A673 (cell line): ENCODE results near the gene LHX1. TPM values are rescaled to one million over a fixed set of nuclear protein-coding genes. Genes with fewer than 3 reads are reported as not detected.

ENCODE experiments used
- BruUV-seq: library from RNA; stranded (reverse); fragments of 400-500 nt; replicated peaks from 2 replicates; lab custom pipeline; 2021; lab: Mats Ljungman, UMichigan
- CTCF ChIA-PET: fragments of 300-600 bp; sonication (Branson Sonifier 250); formaldehyde crosslinking; loops from one replicate; lab custom pipeline; 2022; ENCODE audit warnings: antibody characterized with exemption; lab: Charles Lee
- POLR2A ChIA-PET: fragments of 300-600 bp; sonication (Branson Sonifier 250); formaldehyde crosslinking; loops from one replicate; lab custom pipeline; 2022; ENCODE audit warnings: antibody characterized with exemption; ENCODE audit not compliant: low non-redundant PET; lab: Charles Lee
- DNase-seq: peaks from one replicate; pipeline ENCODE4 v3.0.0-alpha.2; 2015; ENCODE audit warnings: low spot score
- H3K27ac ChIP-seq: fragments of 200-600 bp; sonication (generic); 2 replicates; pipeline ENCODE4 v1.5.1; 2016; ENCODE audit warnings: mixed run types, low read depth, mild to moderate bottlenecking, mixed read lengths, antibody characterized with exemption, low read length; ENCODE audit not compliant: poor library complexity, severe bottlenecking
- H3K27me3 ChIP-seq: fragments of 200-600 bp; sonication (generic); replicated peaks from 2 replicates; pipeline ENCODE4 v1.6.1; 2017; ENCODE audit warnings: mixed run types, low read depth, mild to moderate bottlenecking, mixed read lengths, antibody characterized with exemption, low read length; ENCODE audit not compliant: insufficient read depth, poor library complexity
- H3K36me3 ChIP-seq: fragments of 200-600 bp; sonication (generic); 2 replicates; pipeline ENCODE4 v1.6.1; 2016; ENCODE audit warnings: mixed run types, mild to moderate bottlenecking, mixed read lengths, antibody characterized with exemption, low read length; ENCODE audit not compliant: insufficient read depth, poor library complexity, severe bottlenecking
- H3K4me1 ChIP-seq: fragments of 200-600 bp; sonication (generic); 2 replicates; pipeline ENCODE4 v1.6.1; 2017; ENCODE audit warnings: mixed run types, mild to moderate bottlenecking, mixed read lengths, antibody characterized with exemption, low read length; ENCODE audit not compliant: insufficient read depth, poor library complexity, severe bottlenecking
- H3K4me3 ChIP-seq: fragments of 200-600 bp; sonication (generic); 2 replicates; pipeline ENCODE4 v1.5.1; 2016; ENCODE audit warnings: low read depth, mixed run types, mild to moderate bottlenecking, mixed read lengths, low read length; ENCODE audit not compliant: poor library complexity, severe bottlenecking
- H3K9me3 ChIP-seq: fragments of 200-600 bp; sonication (generic); 2 replicates; pipeline ENCODE4 v1.6.1; 2016; ENCODE audit warnings: mixed run types, low read depth, mild to moderate bottlenecking, mixed read lengths, antibody characterized with exemption, low read length; ENCODE audit not compliant: poor library complexity, severe bottlenecking
- EZH2 ChIP-seq: fragments of 200-600 bp; sonication (generic); IDR thresholded peaks from 2 replicates; pipeline ENCODE4 v1.6.1; 2017; ENCODE audit warnings: borderline replicate concordance, low read depth, mild to moderate bottlenecking, mixed read lengths, antibody characterized with exemption, low read length; ENCODE audit not compliant: poor library complexity, severe bottlenecking
- intact Hi-C: fragments of 100-400 bp; cut with micrococcal nuclease; formaldehyde crosslinking; loops from one replicate; pipeline ENCODE4 v1.10.0; 2022; ENCODE audit not compliant: unreplicated experiment
- total RNA-seq: library from RNA; stranded (reverse); gene quantifications from 2 replicates; pipeline ENCODE4 v1.2.3, GENCODE V29; 2021
- TF ChIP-seq, protein P1 (sequence below): fragments of 300-800, 200-600 bp; sonication (generic); conservative IDR thresholded peaks from 2 replicates; pipeline ENCODE4 v1.5.1; 2017; ENCODE audit warnings: low read depth, mild to moderate bottlenecking, antibody characterized with exemption, low read length, moderate library complexity, mixed read lengths

LHX1 gene
- total RNA-seq, 1 experiment from 2014 or later, result not detected

DNA sequence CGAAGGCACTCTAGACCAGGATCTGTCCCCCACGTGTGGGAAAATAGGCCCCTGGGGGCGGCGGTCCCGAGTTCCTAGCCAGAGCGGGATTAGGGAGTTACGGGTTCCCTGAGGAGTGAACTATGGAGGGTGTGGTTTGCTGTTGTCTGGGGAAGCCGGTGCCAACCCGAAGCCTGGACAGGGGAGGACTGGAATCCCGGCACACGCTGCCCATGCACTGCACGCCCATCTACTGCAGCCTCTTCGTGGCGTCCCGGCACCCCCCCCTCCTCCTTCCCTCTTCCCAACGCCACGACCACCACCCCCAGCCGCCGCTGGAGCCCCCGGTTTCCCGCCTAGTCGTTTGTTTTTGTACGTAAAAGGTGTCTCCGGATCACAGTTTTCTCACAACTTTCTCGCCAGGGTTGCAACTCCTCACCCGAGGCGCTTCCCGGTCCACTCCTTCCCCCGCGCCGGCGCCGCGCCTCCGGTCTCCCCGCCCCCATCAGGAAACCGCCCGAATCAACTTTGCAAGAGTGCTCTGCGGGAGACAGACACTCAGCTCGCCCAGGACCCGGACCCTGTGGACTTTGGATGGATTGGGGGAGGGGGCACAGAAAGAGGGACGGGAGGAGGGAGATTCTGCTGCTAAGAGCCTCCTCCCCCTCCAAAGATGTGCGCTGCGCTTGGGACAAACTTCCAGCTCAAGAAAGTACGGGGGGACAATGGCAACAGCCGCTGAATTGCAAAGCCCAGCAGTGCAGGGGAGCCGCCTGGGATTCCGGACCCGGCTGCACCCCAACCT, 1.4 kb upstream of the LHX1 start:
- H3K27ac ChIP-seq, result no peak overlapping the region
- no peak for DNase-seq
- intact Hi-C loops, result no loop called here
- BruUV-seq, result no TSS peak
- CTCF ChIA-PET, result no interaction called here
- H3K36me3 ChIP-seq, result no peaks in the 10 kb centered on the region
- H3K4me1 ChIP-seq, result peaks cover 16% of the 10 kb centered on the region
- H3K27me3 ChIP-seq, result peaks cover 97% of the 10 kb centered on the region
- TF ChIP-seq, protein P1, sequence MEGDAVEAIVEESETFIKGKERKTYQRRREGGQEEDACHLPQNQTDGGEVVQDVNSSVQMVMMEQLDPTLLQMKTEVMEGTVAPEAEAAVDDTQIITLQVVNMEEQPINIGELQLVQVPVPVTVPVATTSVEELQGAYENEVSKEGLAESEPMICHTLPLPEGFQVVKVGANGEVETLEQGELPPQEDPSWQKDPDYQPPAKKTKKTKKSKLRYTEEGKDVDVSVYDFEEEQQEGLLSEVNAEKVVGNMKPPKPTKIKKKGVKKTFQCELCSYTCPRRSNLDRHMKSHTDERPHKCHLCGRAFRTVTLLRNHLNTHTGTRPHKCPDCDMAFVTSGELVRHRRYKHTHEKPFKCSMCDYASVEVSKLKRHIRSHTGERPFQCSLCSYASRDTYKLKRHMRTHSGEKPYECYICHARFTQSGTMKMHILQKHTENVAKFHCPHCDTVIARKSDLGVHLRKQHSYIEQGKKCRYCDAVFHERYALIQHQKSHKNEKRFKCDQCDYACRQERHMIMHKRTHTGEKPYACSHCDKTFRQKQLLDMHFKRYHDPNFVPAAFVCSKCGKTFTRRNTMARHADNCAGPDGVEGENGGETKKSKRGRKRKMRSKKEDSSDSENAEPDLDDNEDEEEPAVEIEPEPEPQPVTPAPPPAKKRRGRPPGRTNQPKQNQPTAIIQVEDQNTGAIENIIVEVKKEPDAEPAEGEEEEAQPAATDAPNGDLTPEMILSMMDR, result no peak
- peak; percentile 57 for TF ChIP-seq EZH2
- POLR2A ChIA-PET, result no interaction called here
- H3K4me3 ChIP-seq, result peak overlapping the region; percentile 23
- no peaks in the 10 kb centered on the region for H3K9me3 ChIP-seq

DNA sequence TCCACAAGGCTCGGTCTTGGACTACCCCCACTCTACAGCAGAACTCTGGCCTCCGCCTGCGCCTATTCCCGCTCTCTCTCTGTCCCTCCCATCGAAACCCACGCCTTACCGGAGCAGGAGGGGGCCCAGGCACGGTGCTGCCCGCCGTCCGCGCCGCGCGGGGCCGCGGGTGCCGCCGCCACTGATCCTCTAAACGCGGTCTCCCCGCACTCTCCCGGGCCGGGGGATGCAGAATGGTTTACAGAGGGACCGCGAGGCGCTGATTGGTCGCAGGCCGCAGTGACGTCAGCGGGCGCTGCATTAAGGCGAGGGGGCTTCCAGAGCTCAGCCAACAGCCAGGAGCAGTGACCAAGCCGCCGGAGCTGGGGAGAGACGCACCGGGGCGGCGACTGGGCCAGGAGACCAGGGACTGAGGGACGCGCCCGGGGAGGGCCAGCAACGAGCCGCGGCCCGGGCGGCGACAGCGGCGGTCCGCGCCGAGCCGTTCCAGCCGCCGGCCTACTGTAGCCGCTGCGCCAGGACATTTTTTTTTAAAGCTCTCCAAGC, 747 bp upstream of the LHX1 start:
- TF ChIP-seq, protein P1, result no peak
- peak; percentile 60 for TF ChIP-seq EZH2
- BruUV-seq, result no TSS peak
- DNase-seq, result no peak
- POLR2A ChIA-PET, result no interaction called here
- H3K4me1 ChIP-seq, result peaks cover 16% of the 10 kb centered on the region
- H3K4me3 ChIP-seq, result peak overlapping the region; percentile 23
- CTCF ChIA-PET, result no interaction called here
- H3K27ac ChIP-seq, result no peak overlapping the region
- peaks cover 97% of the 10 kb centered on the region for H3K27me3 ChIP-seq
- no peaks in the 10 kb centered on the region for H3K36me3 ChIP-seq
- intact Hi-C loops, result no loop called here
- H3K9me3 ChIP-seq, result no peaks in the 10 kb centered on the region

DNA sequence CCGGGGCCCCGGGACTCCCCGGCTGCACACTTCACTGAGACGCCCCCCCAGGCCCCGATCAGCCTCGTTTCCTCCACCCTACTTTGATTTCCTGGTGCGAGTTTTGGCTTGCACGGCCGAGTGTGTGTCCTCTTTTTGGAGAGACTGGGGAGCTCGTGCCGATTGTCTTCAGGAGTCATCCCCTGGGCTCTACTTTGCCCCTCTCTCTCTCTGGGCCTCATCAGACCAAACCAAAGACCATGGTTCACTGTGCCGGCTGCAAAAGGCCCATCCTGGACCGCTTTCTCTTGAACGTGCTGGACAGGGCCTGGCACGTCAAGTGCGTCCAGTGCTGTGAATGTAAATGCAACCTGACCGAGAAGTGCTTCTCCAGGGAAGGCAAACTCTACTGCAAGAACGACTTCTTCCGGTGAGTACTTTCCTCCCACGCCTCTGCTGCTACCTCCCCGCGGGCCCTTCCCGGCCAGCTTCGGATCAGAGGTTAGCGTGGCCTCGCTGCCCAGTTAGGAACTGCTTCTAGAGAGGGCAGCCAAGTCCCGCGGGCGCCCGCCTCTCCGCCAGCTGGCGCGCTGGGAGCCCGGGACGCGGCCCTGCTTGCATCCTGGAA, 787 bp downstream of the LHX1 start:
- H3K9me3 ChIP-seq, result no peaks in the 10 kb centered on the region
- POLR2A ChIA-PET, result no interaction called here
- no TSS peak for BruUV-seq
- DNase-seq, result no peak
- H3K4me1 ChIP-seq, result peaks cover 9% of the 10 kb centered on the region
- H3K36me3 ChIP-seq, result no peaks in the 10 kb centered on the region
- intact Hi-C loops, result no loop called here
- no peak overlapping the region for H3K27ac ChIP-seq
- TF ChIP-seq, protein P1, result no peak
- no peak for TF ChIP-seq EZH2
- peaks cover 98% of the 10 kb centered on the region for H3K27me3 ChIP-seq
- CTCF ChIA-PET, result no interaction called here
- H3K4me3 ChIP-seq, result no peak overlapping the region
